H9 (cell line): ENCODE results near the gene TMCC2. TPM values are rescaled to one million over a fixed set of nuclear protein-coding genes. Genes with fewer than 3 reads are reported as not detected.

ENCODE experiments used
- DNase-seq: peaks from one replicate; pipeline ENCODE4 v3.0.0-alpha.2; 2017
- H2AFZ ChIP-seq: one replicate; pipeline ENCODE4 v1.6.1; 2013; ENCODE audit warnings: mild to moderate bottlenecking, low read length, control low read depth, moderate library complexity
- H2AK5ac ChIP-seq: 2 replicates; pipeline ENCODE4 v1.6.1; 2013; ENCODE audit warnings: low read length, control low read depth, mixed read lengths; ENCODE audit not compliant: insufficient read length
- H2BK120ac ChIP-seq: one replicate; pipeline ENCODE4 v1.6.1; 2013; ENCODE audit warnings: low read depth, mild to moderate bottlenecking, low read length, control low read depth, inconsistent platforms; ENCODE audit not compliant: poor library complexity, severe bottlenecking
- H2BK12ac ChIP-seq: 2 replicates; pipeline ENCODE4 v1.6.1; 2013; ENCODE audit warnings: low read length, control low read depth, mixed read lengths, low read depth; ENCODE audit not compliant: insufficient read length
- H2BK15ac ChIP-seq: 2 replicates; pipeline ENCODE4 v1.6.1; 2013; ENCODE audit warnings: low read depth, low read length, control low read depth
- H2BK20ac ChIP-seq: one replicate; pipeline ENCODE4 v1.6.1; 2013; ENCODE audit warnings: low read depth, mild to moderate bottlenecking, low read length, control low read depth, inconsistent platforms; ENCODE audit not compliant: poor library complexity, severe bottlenecking
- H2BK5ac ChIP-seq: 2 replicates; pipeline ENCODE4 v1.6.1; 2013; ENCODE audit warnings: low read length, control low read depth, mixed read lengths; ENCODE audit not compliant: insufficient read length
- H3K14ac ChIP-seq: 2 replicates; pipeline ENCODE4 v1.6.1; 2013; ENCODE audit warnings: low read length, control low read depth; ENCODE audit not compliant: insufficient read depth
- H3K18ac ChIP-seq: 2 replicates; pipeline ENCODE4 v1.6.1; 2013; ENCODE audit warnings: low read depth, mild to moderate bottlenecking, mixed read lengths, low read length, control low read depth; ENCODE audit not compliant: insufficient read length
- H3K23ac ChIP-seq: 2 replicates; pipeline ENCODE4 v1.6.1; 2013; ENCODE audit warnings: low read length, control low read depth, mixed read lengths, low read depth; ENCODE audit not compliant: insufficient read length
- H3K23me2 ChIP-seq: 2 replicates; pipeline ENCODE4 v1.6.1; 2013; ENCODE audit warnings: low read depth, mild to moderate bottlenecking, mixed read lengths, low read length, control low read depth; ENCODE audit not compliant: insufficient read length, poor library complexity, severe bottlenecking
- H3K27ac ChIP-seq: 2 replicates; pipeline ENCODE4 v1.5.1; 2013; ENCODE audit warnings: low read length, control low read depth, mixed read lengths, low read depth; ENCODE audit not compliant: insufficient read length
- H3K27me3 ChIP-seq: 2 replicates; pipeline ENCODE4 v1.6.1; 2013; ENCODE audit warnings: low read length, control low read depth, inconsistent platforms; ENCODE audit not compliant: insufficient read depth
- H3K4ac ChIP-seq: 2 replicates; pipeline ENCODE4 v1.6.1; 2013; ENCODE audit warnings: low read depth, mild to moderate bottlenecking, control low read depth, inconsistent platforms, low read length, moderate library complexity
- H3K4me1 ChIP-seq: 2 replicates; pipeline ENCODE4 v1.6.1; 2013; ENCODE audit warnings: low read length, control low read depth, inconsistent platforms; ENCODE audit not compliant: insufficient read depth
- H3K4me2 ChIP-seq: 2 replicates; pipeline ENCODE4 v1.6.1; 2013; ENCODE audit warnings: low read length, control low read depth, mixed read lengths; ENCODE audit not compliant: insufficient read length, insufficient read depth
- H3K56ac ChIP-seq: 2 replicates; pipeline ENCODE4 v1.6.1; 2013; ENCODE audit warnings: low read depth, mild to moderate bottlenecking, mixed read lengths, low read length, control low read depth; ENCODE audit not compliant: insufficient read length
- H3K79me1 ChIP-seq: 2 replicates; pipeline ENCODE4 v1.6.1; 2013; ENCODE audit warnings: low read depth, mild to moderate bottlenecking, moderate library complexity, low read length, control low read depth, inconsistent platforms; ENCODE audit not compliant: insufficient read depth, poor library complexity, severe bottlenecking
- H3K79me2 ChIP-seq: 2 replicates; pipeline ENCODE4 v1.6.1; 2013; ENCODE audit warnings: low read length, control low read depth, inconsistent platforms; ENCODE audit not compliant: insufficient read depth
- H3K9ac ChIP-seq: 2 replicates; pipeline ENCODE4 v1.6.1; 2013; ENCODE audit warnings: low read length, control low read depth, mixed read lengths; ENCODE audit not compliant: insufficient read length; ENCODE audit errors: extremely low read depth
- H3K9me3 ChIP-seq: one replicate; pipeline ENCODE4 v1.6.1; 2013; ENCODE audit warnings: low read depth, low read length, inconsistent platforms; ENCODE audit not compliant: control insufficient read depth
- H3T11ph ChIP-seq: one replicate; pipeline ENCODE4 v1.6.1; 2013; ENCODE audit warnings: mild to moderate bottlenecking, low read length, control low read depth, inconsistent platforms
- H4K20me1 ChIP-seq: one replicate; pipeline ENCODE4 v1.6.1; 2013; ENCODE audit not compliant: control insufficient read depth, insufficient read length, insufficient read depth
- H4K5ac ChIP-seq: 2 replicates; pipeline ENCODE4 v1.6.1; 2013; ENCODE audit warnings: low read depth, mild to moderate bottlenecking, mixed read lengths, low read length, control low read depth; ENCODE audit not compliant: insufficient read length
- H4K8ac ChIP-seq: replicated peaks from 2 replicates; pipeline ENCODE4 v1.6.1; 2013; ENCODE audit warnings: low read length, control low read depth, mixed read lengths, low read depth; ENCODE audit not compliant: insufficient read length
- H4K91ac ChIP-seq: 2 replicates; pipeline ENCODE4 v1.6.1; 2013; ENCODE audit warnings: low read depth, mild to moderate bottlenecking, moderate library complexity, mixed read lengths, low read length, control low read depth; ENCODE audit not compliant: insufficient read length
- H3K27ac Mint-ChIP-seq, 3 experiments: 2 replicates in 2 of 3; 3 replicates in 1 of 3; pipeline ENCODE4 v1.8.0; 2020 to 2021; ENCODE audit warnings: mixed read lengths in 3 of 3, mild to moderate bottlenecking in 1 of 3, moderate library complexity in 1 of 3
- H3K27me3 Mint-ChIP-seq: 2 replicates; pipeline ENCODE4 v1.8.0; 2021; ENCODE audit warnings: low read depth, mild to moderate bottlenecking, moderate library complexity, mixed read lengths
- H3K36me3 Mint-ChIP-seq, 3 experiments: 2 replicates in 2 of 3; 3 replicates in 1 of 3; pipeline ENCODE4 v1.8.0; 2020 to 2021; ENCODE audit warnings: low read depth in 3 of 3, mixed read lengths in 3 of 3; ENCODE audit not compliant: insufficient read depth in 1 of 3
- H3K4me1 Mint-ChIP-seq, 2 experiments: 2 replicates each; pipeline ENCODE4 v1.8.0; 2020; ENCODE audit warnings: mixed read lengths in 2 of 2
- H3K4me3 Mint-ChIP-seq, 2 experiments: 2 replicates in 1 of 2; 3 replicates in 1 of 2; pipeline ENCODE4 v1.8.0; 2020 to 2021; ENCODE audit warnings: mild to moderate bottlenecking in 2 of 2, mixed read lengths in 2 of 2, moderate library complexity in 1 of 2
- H3K9me3 Mint-ChIP-seq, 2 experiments: 2 replicates in 1 of 2; 3 replicates in 1 of 2; pipeline ENCODE4 v1.8.0; 2020; ENCODE audit warnings: mild to moderate bottlenecking in 2 of 2, mixed read lengths in 2 of 2, moderate library complexity in 1 of 2
- CTCF ChIP-seq: fragments of 200-600 bp; sonication (generic); conservative IDR thresholded peaks from 3 replicates; pipeline ENCODE4 v1.8.0; 2021; ENCODE audit warnings: antibody characterized with exemption, mild to moderate bottlenecking
- WGBS: extraction: QIAGEN DNeasy Blood & Tissue Kit; methylation state at CpG from one replicate; pipeline ENCODE4 v1.1.7; 2013; ENCODE audit warnings: missing lambda C conversion rate, low lambda C conversion rate, mixed read lengths; ENCODE audit not compliant: insufficient read length; ENCODE audit errors: extremely low coverage; 5-methylcytosine and 5-hydroxymethylcytosine counted together
- total RNA-seq: library from RNA; stranded (reverse); gene quantifications from 2 replicates; pipeline ENCODE4 v1.2.1, GENCODE V29; 2021

Gene TMCC2
- total RNA-seq, 1 experiment from 2014 or later = 11.7 TPM

GRCh38 chr1:205256951-205257625 lies 29.3 kb downstream of the TMCC2 start:
- Histone ChIP-seq H3T11ph (no peak overlapping the region), H4K91ac (no peak overlapping the region), H2BK20ac (no peak overlapping the region), H3K27me3 (no peaks in the 10 kb centered on the region), H3K9me3 (no peaks in the 10 kb centered on the region), H3K18ac (no peak overlapping the region), H3K79me2 (no peaks in the 10 kb centered on the region), H3K56ac (no peak overlapping the region), H3K23ac (no peak overlapping the region), H2BK12ac (no peak overlapping the region), H3K4ac (no peak overlapping the region), H3K27ac (no peak overlapping the region), H3K4me1 (peaks cover 4% of the 10 kb centered on the region; the same call in 1 of the 2 replicates), H3K14ac (no peak overlapping the region), H3K79me1 (no peaks in the 10 kb centered on the region), H2BK15ac (no peak overlapping the region), H3K23me2 (no peaks in the 10 kb centered on the region), H3K9ac (no peak overlapping the region), H2AFZ (no peak overlapping the region), H3K4me2 (no peak overlapping the region), H2BK5ac (no peak overlapping the region), H4K20me1 (no peaks in the 10 kb centered on the region), H2BK120ac (no peak overlapping the region), H4K8ac (no peak overlapping the region), H4K5ac (no peak overlapping the region), H2AK5ac (no peak overlapping the region)
- H3K27me3 Mint-ChIP-seq = no peaks in the 10 kb centered on the region; the same call in 1 of the 2 replicates
- no CpG with 5 or more reads among the region's 19 CpGs for WGBS
- TF ChIP-seq CTCF = no peak
- DNase-seq = no peak
- no peak overlapping the region for H3K4me3 Mint-ChIP-seq
- H3K9me3 Mint-ChIP-seq = no peaks in the 10 kb centered on the region
- H3K27ac Mint-ChIP-seq = no peak overlapping the region
- H3K36me3 Mint-ChIP-seq = no peaks in the 10 kb centered on the region
- peaks cover 32 to 33% of the 10 kb centered on the region in 2 experiments for H3K4me1 Mint-ChIP-seq
